Naive thymus-derived CD4-positive, alpha-beta T cell (primary cell): Measurements from ENCODE around the gene C4orf36. TPM values are rescaled to one million over a fixed set of nuclear protein-coding genes. Genes with fewer than 3 reads are reported as not detected.

Source experiments
- ATAC-seq: fragments of 150-1000 bp; cut with Tn5 transposase; 2 replicates; pipeline ENCODE4 v1.10.0; 2021; ENCODE audit warnings: mild to moderate bottlenecking, moderate library complexity
- CTCF ChIA-PET: fragments of 350-600 bp; sonication (Branson Sonifier 250); formaldehyde crosslinking; loops from one replicate; lab custom pipeline; 2021; ENCODE audit warnings: antibody characterized with exemption; lab: Charles Lee
- POLR2A ChIA-PET: fragments of 350-600 bp; sonication (Branson Sonifier 250); formaldehyde crosslinking; loops from one replicate; lab custom pipeline; 2021; ENCODE audit warnings: antibody characterized with exemption, inconsistent platforms; lab: Charles Lee
- DNase-seq, 9 donors: peaks; one replicate each; pipeline versions ENCODE4 v3.0.0 to v3.0.0-alpha.2; 2020 to 2022; ENCODE audit warnings: mixed read lengths in 1 of 9
- H3K27ac ChIP-seq: one replicate; pipeline ENCODE4 v1.7.0; 2013; ENCODE audit warnings: mild to moderate bottlenecking, low read depth, low read length, moderate library complexity
- H3K27me3 ChIP-seq, 2 donors: one replicate each; pipeline ENCODE4 v1.7.0; 2013; ENCODE audit warnings: low read length in 2 of 2, mild to moderate bottlenecking in 2 of 2, moderate library complexity in 2 of 2; ENCODE audit not compliant: control insufficient read depth in 2 of 2, insufficient read depth in 2 of 2
- H3K36me3 ChIP-seq, 3 experiments: 1 replicate in 2 of 3; 2 replicates in 1 of 3; pipeline ENCODE4 v1.7.0; 2013; ENCODE audit warnings: low read length in 3 of 3, mild to moderate bottlenecking in 3 of 3, moderate library complexity in 1 of 3; ENCODE audit not compliant: insufficient read depth in 3 of 3, control insufficient read depth in 2 of 3
- H3K4me1 ChIP-seq, 2 donors: one replicate each; pipeline ENCODE4 v1.7.0; 2013; ENCODE audit warnings: low read length in 2 of 2, mild to moderate bottlenecking in 2 of 2, moderate library complexity in 1 of 2; ENCODE audit not compliant: control insufficient read depth in 2 of 2, insufficient read depth in 2 of 2
- H3K4me3 ChIP-seq: 2 replicates; pipeline ENCODE4 v1.7.0; 2013; ENCODE audit warnings: mild to moderate bottlenecking, low read length
- H3K9me3 ChIP-seq, 3 experiments: 1 replicate in 2 of 3; 2 replicates in 1 of 3; pipeline ENCODE4 v1.7.0; 2013; ENCODE audit warnings: low read length in 3 of 3; ENCODE audit not compliant: control insufficient read depth in 2 of 3
- H3K27ac Mint-ChIP-seq, 9 donors: one replicate each; pipeline ENCODE4 v1.8.0; 2020 to 2022; ENCODE audit warnings: mixed read lengths in 9 of 9, mild to moderate bottlenecking in 8 of 9, moderate library complexity in 5 of 9, inconsistent platforms in 2 of 9
- H3K27me3 Mint-ChIP-seq, 5 donors: one replicate each; pipeline ENCODE4 v1.8.0; 2021 to 2022; ENCODE audit warnings: mixed read lengths in 5 of 5, mild to moderate bottlenecking in 1 of 5
- H3K36me3 Mint-ChIP-seq, 5 donors: one replicate each; pipeline ENCODE4 v1.8.0; 2020 to 2022; ENCODE audit warnings: mixed read lengths in 5 of 5, mild to moderate bottlenecking in 3 of 5, inconsistent platforms in 1 of 5
- H3K4me1 Mint-ChIP-seq, 7 donors: one replicate each; pipeline ENCODE4 v1.8.0; 2020 to 2022; ENCODE audit warnings: mixed read lengths in 7 of 7, mild to moderate bottlenecking in 3 of 7, inconsistent platforms in 1 of 7
- H3K4me3 Mint-ChIP-seq, 10 donors: one replicate each; pipeline ENCODE4 v1.8.0; 2020 to 2022; ENCODE audit warnings: mild to moderate bottlenecking in 10 of 10, mixed read lengths in 10 of 10, moderate library complexity in 6 of 10, inconsistent platforms in 2 of 10
- H3K9me3 Mint-ChIP-seq, 11 donors: one replicate each; pipeline ENCODE4 v1.8.0; 2020 to 2022; ENCODE audit warnings: mixed read lengths in 11 of 11, mild to moderate bottlenecking in 4 of 11, inconsistent platforms in 1 of 11, moderate library complexity in 1 of 11
- intact Hi-C, 2 donors: fragments of 100-400 bp; cut with micrococcal nuclease; formaldehyde crosslinking; loops; one replicate each; pipeline ENCODE4 v1.15.1; 2023
- polyA plus RNA-seq, 2 donors: library from polyadenylated mRNA; unstranded; fragments of 300-500 nt; fragmentation: Illumina TruSeq; gene quantifications; one replicate each; pipeline ENCODE4 v1.2.3, GENCODE V29; 2021
- total RNA-seq, 6 experiments: library from RNA in 5 of 6; stranded (reverse) in 5 of 6; gene quantifications; 1 replicate in 5 of 6; 2 replicates in 1 of 6; pipeline ENCODE4 v1.2.3 and lab custom pipeline; 2021 to 2026

C4orf36 gene
- total RNA-seq (not detected), polyA plus RNA-seq (not detected), total RNA-seq (lab: John Stamatoyannopoulos, UW) (not detected)

GRCh38 chr4:86891762-86892635, at the start of gene C4orf36:
TSS of gene C4orf36 (minus strand) at chr4:86892422. CDS start at chr4:86891520, 902 bp downstream.
- intact Hi-C loops, result loop anchor here (10.0 kb wide), 2 partner anchors 847 to 1807 kb away; no protein-coding TSS in a partner anchor
- peaks cover 0 to 12% (median 7%) of the 10 kb centered on the region in 7 donors for H3K4me1 Mint-ChIP-seq
- H3K4me3 Mint-ChIP-seq, result peak within 1 kb of the TSS; percentile 74 to 88 (median 80)
- Histone ChIP-seq H3K27ac (no peak within 1 kb of the TSS), H3K4me3 (peak within 1 kb of the TSS; percentile 40), H3K4me1 (peaks cover 0 to 8% of the 10 kb centered on the region in 2 donors), H3K27me3 (peaks cover 0 to 3% of the 10 kb centered on the region in 2 donors), H3K9me3 (no peaks in the 10 kb centered on the region), H3K36me3 (no peaks in the 10 kb centered on the region)
- DNase-seq (peak in 6 of 9 donors; percentile 10 to 47 (median 20)), ATAC-seq (peak; percentile 74)
- peaks cover 0 to 2% (median 0%) of the 10 kb centered on the region in 11 donors for H3K9me3 Mint-ChIP-seq
- H3K36me3 Mint-ChIP-seq, result peaks cover 0 to 7% (median 5%) of the 10 kb centered on the region in 5 donors
- ChIA-PET POLR2A (no interaction called here), CTCF (no interaction called here)
- H3K27ac Mint-ChIP-seq, result no peak within 1 kb of the TSS
- H3K27me3 Mint-ChIP-seq, result peaks cover 25 to 40% (median 27%) of the 10 kb centered on the region in 5 donors

GRCh38 chr4:86940920-86941460, 48.8 kb upstream of the C4orf36 start:
- Histone ChIP-seq H3K9me3 (no peaks in the 10 kb centered on the region), H3K27me3 (no peaks in the 10 kb centered on the region), H3K36me3 (no peaks in the 10 kb centered on the region), H3K4me1 (peaks cover 22% of the 10 kb centered on the region in 2 donors), H3K4me3 (no peak overlapping the region), H3K27ac (no peak overlapping the region)
- Mint-ChIP-seq H3K4me3 (peak overlapping the region in 1 of 10 donors; percentile 68), H3K27me3 (no peaks in the 10 kb centered on the region), H3K36me3 (peaks cover 0 to 11% (median 3%) of the 10 kb centered on the region in 5 donors), H3K27ac (peak overlapping the region in 4 of 9 donors; percentile 21 to 97 (median 84)), H3K4me1 (peaks cover 38 to 80% (median 63%) of the 10 kb centered on the region in 7 donors), H3K9me3 (no peaks in the 10 kb centered on the region)
- POLR2A ChIA-PET, result interaction anchor here (11.5 kb wide), 1 partner anchor 65 kb away, joined by 193 read pairs; no protein-coding TSS in a partner anchor
- intact Hi-C loops, result no loop called here
- no peak for ATAC-seq
- CTCF ChIA-PET, result interaction anchor here (0.6 to 1.9 kb wide), 3 partner anchors 19 to 435 kb away, joined by 3 to 5 read pairs (median 3); no protein-coding TSS in a partner anchor
- no peak for DNase-seq

DNA sequence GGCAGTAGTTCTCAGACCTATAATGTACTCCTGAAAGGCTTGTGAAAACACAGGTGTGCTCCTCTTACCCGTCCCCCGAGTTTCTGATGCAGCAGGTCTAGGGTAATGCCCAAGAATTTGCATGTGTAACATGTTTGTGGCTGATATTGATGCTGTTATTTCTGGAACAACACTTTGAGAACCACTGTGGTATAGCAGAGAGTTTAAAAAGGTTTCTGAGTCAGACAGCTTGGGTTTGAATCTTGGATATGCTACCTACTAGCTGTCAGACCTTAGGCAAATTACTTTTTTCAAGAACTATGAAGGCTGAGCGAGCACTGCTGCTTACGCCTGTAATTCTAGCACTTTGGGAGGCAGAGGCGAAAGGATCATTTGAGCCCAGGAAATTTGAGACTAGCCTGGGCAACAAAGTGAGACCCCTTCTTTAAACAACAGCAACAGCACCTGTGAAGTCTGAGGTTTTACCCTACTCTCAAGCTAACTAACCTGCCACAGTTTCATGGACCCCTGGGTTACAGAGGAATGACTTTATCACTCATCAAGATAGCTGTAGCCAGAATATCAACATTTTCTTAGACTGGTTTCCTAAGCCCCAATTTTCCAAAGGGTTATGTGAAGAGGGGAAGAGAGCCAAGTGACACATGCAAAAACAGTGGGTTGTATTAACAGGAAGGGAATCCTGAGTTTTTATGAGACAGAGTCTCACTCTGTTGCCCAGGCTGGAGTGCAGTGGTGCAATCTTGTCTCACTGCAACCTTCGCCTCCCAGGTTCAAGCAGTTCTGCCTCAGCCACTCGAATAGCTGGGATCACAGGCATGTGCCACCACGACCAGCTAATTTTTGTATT, 47.7 kb upstream of the C4orf36 start:
- Histone ChIP-seq H3K4me1 (peaks cover 22% of the 10 kb centered on the region in 2 donors), H3K4me3 (no peak overlapping the region), H3K27me3 (no peaks in the 10 kb centered on the region), H3K27ac (no peak overlapping the region), H3K36me3 (peaks cover 0 to 7% (median 0%) of the 10 kb centered on the region in 3 experiments), H3K9me3 (no peaks in the 10 kb centered on the region)
- Mint-ChIP-seq H3K27me3 (no peaks in the 10 kb centered on the region), H3K9me3 (no peaks in the 10 kb centered on the region), H3K27ac (peak overlapping the region; percentile 71 to 97 (median 87)), H3K4me1 (peaks cover 43 to 78% (median 61%) of the 10 kb centered on the region in 7 donors), H3K4me3 (peak overlapping the region in 9 of 10 donors; percentile 34 to 80 (median 68)), H3K36me3 (peaks cover 0 to 10% (median 3%) of the 10 kb centered on the region in 5 donors)
- ATAC-seq (no peak), DNase-seq (peak in 5 of 9 donors; percentile 6 to 24 (median 13))
- intact Hi-C loops, result loop anchor here (1.0 to 10.0 kb wide), 10 partner anchors 7 to 1885 kb away; partner anchors contain the start of genes HERC3 (in 1 of the 2), HERC5 (in 1 of the 2), HSD17B11 (in 1 of the 2) and PPM1K (in 1 of the 2)
- ChIA-PET CTCF (interaction anchor here (0.6 to 1.5 kb wide), 5 partner anchors 66 to 540 kb away, joined by 3 to 5 read pairs (median 3); no protein-coding TSS in a partner anchor), POLR2A (interaction anchor here (0.7 to 11.5 kb wide), 4 partner anchors 18 to 154 kb away, joined by 3 to 193 read pairs (median 4); no protein-coding TSS in a partner anchor)

GRCh38 chr4:86938771-86939520, 46.7 kb upstream of the C4orf36 start:
- peaks cover 34 to 75% (median 58%) of the 10 kb centered on the region in 7 donors for H3K4me1 Mint-ChIP-seq
- DNase-seq (peak in 3 of 9 donors; percentile 11 to 28 (median 27)), ATAC-seq (no peak)
- Histone ChIP-seq H3K36me3 (peaks cover 0 to 8% (median 0%) of the 10 kb centered on the region in 3 experiments), H3K4me1 (peaks cover 26 to 28% of the 10 kb centered on the region in 2 donors), H3K27me3 (no peaks in the 10 kb centered on the region), H3K9me3 (no peaks in the 10 kb centered on the region), H3K4me3 (no peak overlapping the region), H3K27ac (peak overlapping the region; percentile 25)
- H3K9me3 Mint-ChIP-seq, result no peaks in the 10 kb centered on the region
- H3K27ac Mint-ChIP-seq, result peak overlapping the region; percentile 71 to 97 (median 87)
- CTCF ChIA-PET, result interaction anchor here (0.6 to 3.5 kb wide), 3 partner anchors 67 to 187 kb away, joined by 3 to 12 read pairs (median 5); no protein-coding TSS in a partner anchor
- peaks cover 0 to 7% (median 3%) of the 10 kb centered on the region in 5 donors for H3K36me3 Mint-ChIP-seq
- intact Hi-C loops, result loop anchor here (1.0 to 10.0 kb wide), 10 partner anchors 8 to 1886 kb away; partner anchors contain the start of genes HERC3 (in 1 of the 2), HERC5 (in 1 of the 2), HSD17B11 (in 1 of the 2) and PPM1K (in 1 of the 2)
- H3K27me3 Mint-ChIP-seq, result no peaks in the 10 kb centered on the region
- POLR2A ChIA-PET, result interaction anchor here (1.2 to 11.5 kb wide), 4 partner anchors 55 to 155 kb away, joined by 4 to 193 read pairs (median 4); no protein-coding TSS in a partner anchor
- peak overlapping the region; percentile 14 to 80 (median 68) for H3K4me3 Mint-ChIP-seq
